Kidney (tissue), 14 donors: Measurements from ENCODE around the gene GPRC5B. TPM values are rescaled to one million over a fixed set of nuclear protein-coding genes. Genes with fewer than 3 reads are reported as not detected.

Source experiments
- DNase-seq, 5 donors: peaks; one replicate each; pipeline ENCODE4 v3.0.0-alpha.2; 2013 to 2020
- FAIRE-seq: peaks from 2 replicates; lab custom pipeline; 2012; peaks lifted over from hg19 to GRCh38; lab: Jason Lieb, UNC
- H3K27ac ChIP-seq, 2 donors: one replicate each; pipeline ENCODE4 v1.7.0; 2013; ENCODE audit warnings: low read depth in 2 of 2, low read length in 2 of 2, inconsistent platforms in 1 of 2
- H3K27me3 ChIP-seq: one replicate; pipeline ENCODE4 v1.7.1; 2013; ENCODE audit warnings: low read length, inconsistent platforms; ENCODE audit not compliant: control insufficient read depth, insufficient read depth
- H3K36me3 ChIP-seq, 3 donors: one replicate each; pipeline versions ENCODE4 v1.7.0 to v1.7.1; 2013; ENCODE audit warnings: low read length in 3 of 3, control low read depth in 1 of 3, inconsistent platforms in 1 of 3; ENCODE audit not compliant: insufficient read depth in 3 of 3, control insufficient read depth in 2 of 3
- H3K4me1 ChIP-seq, 3 donors: one replicate each; pipeline versions ENCODE4 v1.7.0 to v1.7.1; 2013; ENCODE audit warnings: low read length in 3 of 3, inconsistent platforms in 1 of 3, low read depth in 1 of 3; ENCODE audit not compliant: control insufficient read depth in 2 of 3, insufficient read depth in 2 of 3
- H3K4me3 ChIP-seq, 3 donors: one replicate each; pipeline versions ENCODE4 v1.7.0 to v1.8.1; 2013; ENCODE audit warnings: low read length in 3 of 3, control low read depth in 1 of 3, inconsistent platforms in 1 of 3
- H3K9ac ChIP-seq, 3 donors: one replicate each; pipeline versions ENCODE4 v1.7.0 to v1.7.1; 2013; ENCODE audit warnings: low read length in 3 of 3, control low read depth in 1 of 3, inconsistent platforms in 1 of 3
- H3K9me3 ChIP-seq, 3 donors: one replicate each; pipeline versions ENCODE4 v1.7.0 to v1.7.1; 2013; ENCODE audit warnings: low read length in 3 of 3, control low read depth in 1 of 3, inconsistent platforms in 1 of 3; ENCODE audit not compliant: control insufficient read depth in 2 of 3, insufficient read depth in 1 of 3
- intact Hi-C: fragments of 100-400 bp; cut with DNase I; formaldehyde crosslinking; loops from one replicate; pipeline ENCODE4 v1.11.1; 2022
- polyA plus RNA-seq: library from polyadenylated mRNA; stranded (reverse); fragments of 350-450 nt; fragmentation: Illumina TruSeq; extraction: RNeasy Lipid Tissue Mini Kit (QIAGEN cat#74804); gene quantifications from one replicate; pipeline ENCODE4 v1.2.3, GENCODE V29; 2014; ENCODE audit warnings: low read depth, low replicate concordance; ENCODE audit not compliant: insufficient read depth
- total RNA-seq: library from RNA; stranded (reverse); fragmentation: NEBNext Ultra II Directional; extraction: Animal tissue kit (Norgen Biotek cat#: 25700); gene quantifications from one replicate; pipeline ENCODE4 v1.2.1, GENCODE V29; 2021
- TF ChIP-seq, protein P1 (sequence below): IDR thresholded peaks from 3 replicates; pipeline ENCODE4 v1.5.1; 2012; ENCODE audit warnings: mild to moderate bottlenecking, moderate library complexity, borderline replicate concordance; ENCODE audit not compliant: insufficient read depth; ENCODE audit errors: extremely low read depth
- donor health status: control.
- donor health status: control.
- donor health status: control.
- donor health status: control.
- donor health status: control.
- donor health status: DM: yes; HTN: yes; CAD: no.
- donor health status: Normal renal cell carcinoma (clear cell type).

Gene GPRC5B
- total and polyA plus RNA-seq, 2 donors from 2014 or later: 53.1 to 66.3 TPM

DNA sequence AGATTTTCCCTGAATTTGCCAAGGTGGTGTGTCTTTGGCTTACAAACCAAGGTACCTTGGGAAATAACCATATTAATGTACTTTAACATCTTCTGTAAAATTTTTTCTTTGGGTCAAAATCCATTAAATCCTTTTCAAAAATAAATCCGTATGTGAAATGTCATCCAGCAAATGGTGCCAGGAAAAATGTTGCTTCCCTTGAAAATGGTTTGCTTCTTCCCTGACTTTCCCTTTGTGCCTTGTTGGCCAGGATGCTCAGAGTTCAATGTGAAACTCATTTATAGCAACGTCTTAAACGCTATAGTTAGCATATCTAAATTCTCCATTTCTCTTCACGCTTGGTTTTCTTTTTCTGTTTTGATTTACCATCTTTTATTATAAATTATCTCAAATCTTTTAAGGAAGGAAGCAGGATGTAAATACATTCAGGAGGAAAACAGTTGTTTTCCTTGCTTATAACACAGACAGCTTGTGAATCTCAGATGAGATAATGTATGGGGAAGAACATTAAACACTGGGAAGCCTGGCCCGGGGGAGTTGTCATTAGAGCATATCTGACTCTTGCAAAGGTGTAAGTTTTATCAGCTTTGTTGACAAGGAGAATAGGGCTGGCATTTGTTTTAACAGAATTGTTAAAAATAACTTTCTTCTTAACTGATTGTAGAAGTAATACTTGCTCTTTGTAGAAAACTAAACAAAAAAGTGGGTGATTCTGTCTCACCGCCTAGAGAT lies 42.1 kb downstream of the GPRC5B start:
- FAIRE-seq: no peak

DNA sequence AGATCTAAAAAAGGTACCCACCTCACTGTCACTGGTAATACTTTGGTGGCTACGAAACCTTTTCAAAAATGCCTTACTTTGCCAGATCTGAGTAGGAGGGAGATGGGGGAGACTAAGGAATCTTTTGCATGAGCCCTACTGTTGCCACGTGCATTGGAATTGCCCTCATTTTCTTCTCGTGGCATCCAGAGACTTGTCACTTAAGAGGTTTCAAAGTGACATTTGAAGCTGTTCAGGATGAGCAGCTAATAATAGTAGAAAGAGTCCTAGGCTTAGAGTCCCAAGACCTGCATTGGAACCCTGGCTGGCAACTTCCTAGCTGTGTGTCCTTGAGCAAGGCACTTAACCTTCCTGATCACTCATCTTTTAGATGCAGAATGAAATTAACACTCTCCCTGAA lies 43.5 kb downstream of the GPRC5B start:
- H3K9ac ChIP-seq: no peak overlapping the region

More for the DNA sequence above, 42.1 kb downstream of the GPRC5B start:
- no peaks in the 10 kb centered on the region for H3K27me3 ChIP-seq
- intact Hi-C loops: no loop called here
- H3K4me3 ChIP-seq: no peak overlapping the region
- H3K9me3 ChIP-seq: no peaks in the 10 kb centered on the region
- TF ChIP-seq, protein P1, sequence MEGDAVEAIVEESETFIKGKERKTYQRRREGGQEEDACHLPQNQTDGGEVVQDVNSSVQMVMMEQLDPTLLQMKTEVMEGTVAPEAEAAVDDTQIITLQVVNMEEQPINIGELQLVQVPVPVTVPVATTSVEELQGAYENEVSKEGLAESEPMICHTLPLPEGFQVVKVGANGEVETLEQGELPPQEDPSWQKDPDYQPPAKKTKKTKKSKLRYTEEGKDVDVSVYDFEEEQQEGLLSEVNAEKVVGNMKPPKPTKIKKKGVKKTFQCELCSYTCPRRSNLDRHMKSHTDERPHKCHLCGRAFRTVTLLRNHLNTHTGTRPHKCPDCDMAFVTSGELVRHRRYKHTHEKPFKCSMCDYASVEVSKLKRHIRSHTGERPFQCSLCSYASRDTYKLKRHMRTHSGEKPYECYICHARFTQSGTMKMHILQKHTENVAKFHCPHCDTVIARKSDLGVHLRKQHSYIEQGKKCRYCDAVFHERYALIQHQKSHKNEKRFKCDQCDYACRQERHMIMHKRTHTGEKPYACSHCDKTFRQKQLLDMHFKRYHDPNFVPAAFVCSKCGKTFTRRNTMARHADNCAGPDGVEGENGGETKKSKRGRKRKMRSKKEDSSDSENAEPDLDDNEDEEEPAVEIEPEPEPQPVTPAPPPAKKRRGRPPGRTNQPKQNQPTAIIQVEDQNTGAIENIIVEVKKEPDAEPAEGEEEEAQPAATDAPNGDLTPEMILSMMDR: no peak
- H3K4me1 ChIP-seq: peaks cover 0 to 2% (median 0%) of the 10 kb centered on the region in 3 donors
- H3K9ac ChIP-seq: no peak overlapping the region
- H3K36me3 ChIP-seq: no peaks in the 10 kb centered on the region
- no peak for DNase-seq
- H3K27ac ChIP-seq: no peak overlapping the region

DNA sequence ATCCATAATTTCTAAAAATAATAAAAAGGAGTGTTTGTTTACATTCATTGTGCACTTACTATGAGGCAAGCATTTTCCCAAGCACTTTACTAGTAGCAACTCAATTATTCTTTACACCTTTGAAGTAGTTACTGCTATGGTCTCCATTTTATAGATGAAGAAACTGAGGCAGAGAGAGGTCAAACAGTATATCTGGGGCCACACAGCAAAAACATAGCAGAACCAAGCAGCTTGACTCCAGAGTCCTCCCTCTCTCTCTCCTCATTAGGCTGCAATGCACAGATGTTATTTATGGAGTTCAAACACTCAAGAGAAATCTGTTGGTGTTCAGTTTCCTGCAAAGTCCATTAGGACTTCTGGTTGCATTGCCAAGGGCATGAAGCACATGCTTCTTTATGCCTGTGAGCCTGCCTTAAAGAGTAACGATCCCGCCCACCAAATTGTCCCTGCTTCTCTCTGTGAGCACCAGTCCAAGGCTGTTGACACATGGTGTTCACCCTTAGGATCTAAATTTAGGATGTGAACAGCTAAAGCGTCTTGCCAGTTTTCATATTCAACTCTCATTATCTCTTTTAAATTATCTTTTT lies 44.0 kb downstream of the GPRC5B start:
- H3K4me3 ChIP-seq: no peak overlapping the region
- DNase-seq (peak in 2 of 5 donors; percentile 55 to 75), FAIRE-seq (no peak)
- intact Hi-C loops: no loop called here
- TF ChIP-seq, protein P1: no peak
- no peaks in the 10 kb centered on the region for H3K27me3 ChIP-seq
- no peak overlapping the region for H3K27ac ChIP-seq
- H3K9ac ChIP-seq: no peak overlapping the region
- no peaks in the 10 kb centered on the region for H3K9me3 ChIP-seq
- peaks cover 0 to 2% (median 0%) of the 10 kb centered on the region in 3 donors for H3K4me1 ChIP-seq
- H3K36me3 ChIP-seq: no peaks in the 10 kb centered on the region

More for the DNA sequence above, 43.5 kb downstream of the GPRC5B start:
- H3K27ac ChIP-seq: no peak overlapping the region
- FAIRE-seq: no peak
- no peaks in the 10 kb centered on the region for H3K9me3 ChIP-seq
- H3K4me3 ChIP-seq: no peak overlapping the region
- peaks cover 0 to 2% (median 0%) of the 10 kb centered on the region in 3 donors for H3K4me1 ChIP-seq
- no peak for DNase-seq
- H3K36me3 ChIP-seq: no peaks in the 10 kb centered on the region
- H3K27me3 ChIP-seq: no peaks in the 10 kb centered on the region
- intact Hi-C loops: no loop called here
- TF ChIP-seq, protein P1: no peak
